KBM-7 (cell line): Measurements from ENCODE around the gene WIPF2.

Source experiments
- DNase-seq: peaks from one replicate; pipeline ENCODE4 v3.0.0-alpha.2; 2015
- in situ Hi-C: fragments of 300-500 bp; cut with MboI; formaldehyde crosslinking; loops from 2 replicates; pipeline ENCODE4 v1.14.3; 2020; ENCODE audit warnings: low sequenced_read_pairs, low pct_unique_long_range_greater_than_20kb, mixed read lengths

The WIPF2 gene

GRCh38 chr17:40331743-40332641 lies 112.9 kb downstream of the WIPF2 start:
- no peak for DNase-seq
- in situ Hi-C loops: no loop called here
